ENCODE results near the gene TMEM222.
A peak's percentile ranks its signal among the peaks of the same experiment; 100 is the strongest.
"Not testable (repeated sequence)": the region's sequence is repeated elsewhere in the genome, so short reads cannot be mapped to it uniquely, and the experiment has no call there.

The TMEM222 gene

GRCh38 chr1:27380766-27381733 is 59.1 kb downstream of the TMEM222 start:
- DNase-seq = no peak

GRCh38 chr1:27381969-27382762 is 60.2 kb downstream of the TMEM222 start:
- no peak for DNase-seq

GRCh38 chr1:27383039-27383605 is 61.2 kb downstream of the TMEM222 start, which contains the start of gene CD164L2:
Gene CD164L2 (minus strand): TSS chr1:27383333. CDS start chr1:27383239, 94 bp downstream.
- peak; percentile 61 for DNase-seq

- DNase-seq = no peak
These were observed 61.7 kb downstream of the TMEM222 start for GRCh38 chr1:27383661-27384060.

GRCh38 chr1:27384797-27385196 is 62.8 kb downstream of the TMEM222 start:
- DNase-seq = not testable (repeated sequence)
